ENCODE data around the gene ITIH5.

- TF ChIP-seq POLR2A (IDR thresholded peaks at IDR 0.05; ENCODE audit: extremely low read depth, insufficient read length) = no peak
- TF ChIP-seq CTCF (IDR thresholded peaks at IDR 0.05; ENCODE audit: low read depth, low read length) = no peak
- TF ChIP-seq MAX (IDR thresholded peaks at IDR 0.05; ENCODE audit: low read depth, low read length) = no peak
- no peak for TF ChIP-seq MYC (IDR thresholded peaks at IDR 0.05; ENCODE audit: low read depth, low read length)
Measured at GRCh38 chr10:7590271-7590670, 76.5 kb downstream of the ITIH5 start.

Measured in NB4 (cell line).